ENCODE data around the gene SEC24A.
"Not testable (repeated sequence)": the region's sequence is repeated elsewhere in the genome, so short reads cannot be mapped to it uniquely, and the experiment has no call there.

SEC24A gene

DNA sequence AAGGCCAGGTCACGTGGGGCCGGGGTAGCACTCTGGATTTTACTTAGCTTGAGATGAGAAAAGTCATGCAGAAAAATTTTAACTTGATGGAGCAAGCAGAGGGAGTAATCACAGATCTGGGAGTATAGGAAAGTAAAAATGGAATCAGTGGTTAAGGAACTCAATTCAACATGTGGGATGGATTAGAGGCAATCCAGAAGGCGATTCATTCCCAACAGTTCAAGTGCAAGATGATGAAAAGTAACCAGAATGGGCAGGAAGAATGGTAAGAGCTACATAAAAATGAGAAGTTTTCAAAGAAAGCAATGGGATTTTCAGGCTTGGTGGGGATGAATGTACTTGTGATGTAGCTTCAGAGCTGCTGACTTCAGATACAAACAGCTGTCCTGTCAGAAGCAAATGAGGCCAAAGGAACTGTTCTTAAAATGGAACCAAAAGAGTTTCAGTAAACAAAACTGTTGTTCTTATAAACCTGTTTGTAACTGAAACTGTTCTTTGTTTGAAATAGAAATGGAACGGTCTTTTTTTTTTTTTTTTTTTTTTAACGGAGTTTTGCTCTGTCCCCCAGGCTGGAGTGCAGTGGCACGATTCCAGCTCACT is 5.6 kb upstream of the SEC24A start:
- H2BK5ac ChIP-seq (ENCODE audit: low read length): no peak overlapping the region

DNA sequence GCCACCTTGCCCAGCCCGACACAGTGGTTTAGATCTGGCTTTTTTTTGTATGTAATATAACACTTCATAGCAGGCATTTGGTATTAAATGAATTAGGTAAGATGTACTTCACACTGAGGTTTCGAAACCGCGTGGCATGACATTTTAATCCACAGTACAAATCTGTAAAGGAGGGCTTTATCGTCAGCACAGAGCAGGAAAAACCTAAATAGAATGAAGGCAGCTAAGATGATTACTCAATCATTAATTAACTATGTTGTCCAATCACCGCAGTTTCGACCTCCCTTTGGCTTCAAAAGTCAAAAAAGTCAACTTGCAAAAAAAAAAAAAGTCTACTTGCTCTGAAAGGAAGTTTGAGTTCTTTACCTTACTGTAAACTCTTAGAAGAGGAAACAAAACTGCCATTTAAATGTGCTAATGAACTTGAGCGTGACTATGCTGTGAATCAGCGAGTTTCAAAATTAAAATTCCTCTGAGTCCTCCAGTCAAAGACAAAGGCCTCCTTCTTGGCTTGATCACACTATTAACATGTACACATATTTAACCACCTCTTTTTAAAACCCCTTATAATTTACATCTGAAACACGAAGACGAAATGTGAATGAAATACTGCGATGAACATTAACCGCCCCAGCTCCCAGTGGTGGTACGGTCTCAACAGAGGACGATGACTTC is 698 bp upstream of the SEC24A start:
- H3K4me1 ChIP-seq (ENCODE audit: control insufficient read depth, low read depth, low read length): no peaks in the 10 kb centered on the region
- peak overlapping the region; percentile 39 for H4K8ac ChIP-seq (ENCODE audit: low read depth, low read length)
- peak overlapping the region; percentile 95 for H3K4me2 ChIP-seq (ENCODE audit: low read length)
- H3K27ac ChIP-seq (ENCODE audit: low read depth, low read length): peak overlapping the region; percentile 84
- H2BK5ac ChIP-seq (ENCODE audit: low read length): peak overlapping the region; percentile 80
- H3K36me3 ChIP-seq (ENCODE audit: control insufficient read depth, insufficient read depth, low read length): no peaks in the 10 kb centered on the region
- H3K79me2 ChIP-seq (ENCODE audit: control insufficient read depth, insufficient read depth, low read length): peaks cover 29% of the 10 kb centered on the region
- H3K4me3 ChIP-seq (ENCODE audit: low read length): peak overlapping the region; percentile 91
- no peak overlapping the region for H4K5ac ChIP-seq (ENCODE audit: low read length)
- no peaks in the 10 kb centered on the region for H3K27me3 ChIP-seq (ENCODE audit: insufficient read depth, low read length, poor library complexity)
- peak overlapping the region; percentile 86 for H2AK5ac ChIP-seq (ENCODE audit: low read length)
- peak overlapping the region; percentile 99 for H3K56ac ChIP-seq (ENCODE audit: low read length)
- no peak overlapping the region for H3K4ac ChIP-seq (ENCODE audit: low read depth, low read length)
- H2BK15ac ChIP-seq (replicated peaks; ENCODE audit: low read depth): no peak overlapping the region
- no CpG with 5 or more reads among the region's 15 CpGs for WGBS (ENCODE audit: extremely low coverage, insufficient coverage, low lambda C conversion rate)
- H3K9ac ChIP-seq (ENCODE audit: low read length): peak overlapping the region; percentile 99
- peaks cover 6% of the 10 kb centered on the region for H3K79me1 ChIP-seq (ENCODE audit: low read length)
- peak; percentile 78 for DNase-seq
- peak overlapping the region; percentile 14 for H2BK120ac ChIP-seq (ENCODE audit: low read depth, low read length)
- no peak overlapping the region for H3K18ac ChIP-seq (ENCODE audit: low read length)
- no peak overlapping the region for H3K23ac ChIP-seq (ENCODE audit: low read length)

More for the DNA sequence above, 5.6 kb upstream of the SEC24A start:
- WGBS (ENCODE audit: extremely low coverage, insufficient coverage, low lambda C conversion rate): no CpG with 5 or more reads among the region's 6 CpGs
- Histone ChIP-seq H3K27me3 (ENCODE audit: insufficient read depth, low read length, poor library complexity) (no peaks in the 10 kb centered on the region), H2BK120ac (ENCODE audit: low read depth, low read length) (no peak overlapping the region), H3K79me1 (ENCODE audit: low read length) (no peaks in the 10 kb centered on the region), H3K27ac (ENCODE audit: low read depth, low read length) (no peak overlapping the region), H3K18ac (ENCODE audit: low read length) (no peak overlapping the region), H3K4me1 (ENCODE audit: control insufficient read depth, low read depth, low read length) (no peaks in the 10 kb centered on the region), H2BK15ac (replicated peaks; ENCODE audit: low read depth) (no peak overlapping the region), H3K9ac (ENCODE audit: low read length) (no peak overlapping the region), H3K56ac (ENCODE audit: low read length) (no peak overlapping the region), H2AK5ac (ENCODE audit: low read length) (no peak overlapping the region), H3K79me2 (ENCODE audit: control insufficient read depth, insufficient read depth, low read length) (no peaks in the 10 kb centered on the region), H3K23ac (ENCODE audit: low read length) (no peak overlapping the region), H3K4ac (ENCODE audit: low read depth, low read length) (no peak overlapping the region), H4K5ac (ENCODE audit: low read length) (no peak overlapping the region), H3K4me3 (ENCODE audit: low read length) (no peak overlapping the region), H3K4me2 (ENCODE audit: low read length) (no peak overlapping the region), H4K8ac (ENCODE audit: low read depth, low read length) (no peak overlapping the region), H3K36me3 (ENCODE audit: control insufficient read depth, insufficient read depth, low read length) (no peaks in the 10 kb centered on the region)
- no peak for DNase-seq

GRCh38 chr5:134649163-134649835 is 714 bp downstream of the SEC24A start:
- Histone ChIP-seq H3K27ac (ENCODE audit: low read depth, low read length) (peak overlapping the region; percentile 84), H3K79me2 (ENCODE audit: control insufficient read depth, insufficient read depth, low read length) (peaks cover 38% of the 10 kb centered on the region), H3K9ac (ENCODE audit: low read length) (peak overlapping the region; percentile 99), H2AK5ac (ENCODE audit: low read length) (peak overlapping the region; percentile 37), H4K5ac (ENCODE audit: low read length) (no peak overlapping the region), H3K27me3 (ENCODE audit: insufficient read depth, low read length, poor library complexity) (no peaks in the 10 kb centered on the region), H3K4ac (ENCODE audit: low read depth, low read length) (peak overlapping the region; percentile 48), H2BK15ac (replicated peaks; ENCODE audit: low read depth) (no peak overlapping the region), H2BK5ac (ENCODE audit: low read length) (peak overlapping the region; percentile 50), H3K79me1 (ENCODE audit: low read length) (peaks cover 7% of the 10 kb centered on the region), H4K8ac (ENCODE audit: low read depth, low read length) (no peak overlapping the region), H3K23ac (ENCODE audit: low read length) (peak overlapping the region; percentile 98), H3K18ac (ENCODE audit: low read length) (peak overlapping the region; percentile 3), H3K56ac (ENCODE audit: low read length) (peak overlapping the region; percentile 99), H3K4me3 (ENCODE audit: low read length) (peak overlapping the region; percentile 98), H2BK120ac (ENCODE audit: low read depth, low read length) (no peak overlapping the region), H3K4me1 (ENCODE audit: control insufficient read depth, low read depth, low read length) (no peaks in the 10 kb centered on the region), H3K4me2 (ENCODE audit: low read length) (peak overlapping the region; percentile 91), H3K36me3 (ENCODE audit: control insufficient read depth, insufficient read depth, low read length) (no peaks in the 10 kb centered on the region)
- WGBS (ENCODE audit: extremely low coverage, insufficient coverage, low lambda C conversion rate): no CpG with 5 or more reads among the region's 18 CpGs
- peak; percentile 7 for DNase-seq

- not testable (repeated sequence) for H3K23ac ChIP-seq (ENCODE audit: low read length); H3K36me3 ChIP-seq (ENCODE audit: control insufficient read depth, insufficient read depth, low read length); H3K18ac ChIP-seq (ENCODE audit: low read length); H3K27me3 ChIP-seq (ENCODE audit: insufficient read depth, low read length, poor library complexity); H3K4ac ChIP-seq (ENCODE audit: low read depth, low read length); H3K56ac ChIP-seq (ENCODE audit: low read length); H4K8ac ChIP-seq (ENCODE audit: low read depth, low read length); H3K9ac ChIP-seq (ENCODE audit: low read length); H3K4me3 ChIP-seq (ENCODE audit: low read length); H2AK5ac ChIP-seq (ENCODE audit: low read length); H2BK15ac ChIP-seq (replicated peaks; ENCODE audit: low read depth); H4K5ac ChIP-seq (ENCODE audit: low read length); DNase-seq; H2BK120ac ChIP-seq (ENCODE audit: low read depth, low read length); H3K79me1 ChIP-seq (ENCODE audit: low read length); H2BK5ac ChIP-seq (ENCODE audit: low read length); H3K4me2 ChIP-seq (ENCODE audit: low read length); H3K27ac ChIP-seq (ENCODE audit: low read depth, low read length); H3K4me1 ChIP-seq (ENCODE audit: control insufficient read depth, low read depth, low read length)
- H3K79me2 ChIP-seq (ENCODE audit: control insufficient read depth, insufficient read depth, low read length): peaks cover 45% of the 10 kb centered on the region
- no CpG with 5 or more reads among the region's 6 CpGs for WGBS (ENCODE audit: extremely low coverage, insufficient coverage, low lambda C conversion rate)
Measured at GRCh38 chr5:134650660-134651059, 2.1 kb downstream of the SEC24A start.

- Histone ChIP-seq H2BK120ac (ENCODE audit: low read depth, low read length) (no peak overlapping the region), H3K36me3 (ENCODE audit: control insufficient read depth, insufficient read depth, low read length) (no peaks in the 10 kb centered on the region), H2AK5ac (ENCODE audit: low read length) (no peak overlapping the region), H4K8ac (ENCODE audit: low read depth, low read length) (no peak overlapping the region), H3K79me1 (ENCODE audit: low read length) (peaks cover 9% of the 10 kb centered on the region), H3K9ac (ENCODE audit: low read length) (no peak overlapping the region), H3K4ac (ENCODE audit: low read depth, low read length) (no peak overlapping the region), H3K79me2 (ENCODE audit: control insufficient read depth, insufficient read depth, low read length) (peaks cover 49% of the 10 kb centered on the region), H4K5ac (ENCODE audit: low read length) (no peak overlapping the region), H3K56ac (ENCODE audit: low read length) (no peak overlapping the region), H3K4me2 (ENCODE audit: low read length) (no peak overlapping the region), H2BK15ac (replicated peaks; ENCODE audit: low read depth) (no peak overlapping the region), H3K18ac (ENCODE audit: low read length) (no peak overlapping the region), H3K4me1 (ENCODE audit: control insufficient read depth, low read depth, low read length) (no peaks in the 10 kb centered on the region), H3K27me3 (ENCODE audit: insufficient read depth, low read length, poor library complexity) (no peaks in the 10 kb centered on the region), H2BK5ac (ENCODE audit: low read length) (no peak overlapping the region), H3K27ac (ENCODE audit: low read depth, low read length) (no peak overlapping the region), H3K4me3 (ENCODE audit: low read length) (no peak overlapping the region), H3K23ac (ENCODE audit: low read length) (no peak overlapping the region)
- no CpG with 5 or more reads among the region's 4 CpGs for WGBS (ENCODE audit: extremely low coverage, insufficient coverage, low lambda C conversion rate)
- no peak for DNase-seq
Measured at GRCh38 chr5:134651531-134651930, 2.9 kb downstream of the SEC24A start.
